SJSA1 (cell line): ENCODE results near the gene PRSS36. TPM values are rescaled to one million over a fixed set of nuclear protein-coding genes. Genes with fewer than 3 reads are reported as not detected.

Source experiments
- DNase-seq, 2 experiments: peaks; one replicate each; pipeline ENCODE4 v3.0.0-alpha.2; 2015 to 2020; ENCODE audit warnings: low spot score in 2 of 2, low read depth in 1 of 2
- H3K27ac ChIP-seq: fragments of 250-450 bp; sonication (Bioruptor Pico); 2 replicates; pipeline ENCODE4 v1.5.1; 2020; ENCODE audit warnings: mild to moderate bottlenecking, moderate library complexity
- H3K27me3 ChIP-seq: fragments of 250-450 bp; sonication (Bioruptor Pico); replicated peaks from 2 replicates; pipeline ENCODE4 v1.5.1; 2020; ENCODE audit warnings: mild to moderate bottlenecking, moderate library complexity
- H3K36me3 ChIP-seq: fragments of 250-450 bp; sonication (Bioruptor Pico); 2 replicates; pipeline ENCODE4 v1.5.1; 2020; ENCODE audit warnings: mild to moderate bottlenecking
- H3K4me1 ChIP-seq: fragments of 250-450 bp; sonication (Bioruptor Pico); replicated peaks from 2 replicates; pipeline ENCODE4 v1.6.1; 2021; ENCODE audit warnings: mild to moderate bottlenecking
- H3K4me3 ChIP-seq: fragments of 250-450 bp; sonication (Bioruptor Pico); 2 replicates; pipeline ENCODE4 v1.5.1; 2020; ENCODE audit warnings: mild to moderate bottlenecking
- H3K9me3 ChIP-seq: fragments of 250-450 bp; sonication (Bioruptor Pico); replicated peaks from 2 replicates; pipeline ENCODE4 v1.5.1; 2020; ENCODE audit warnings: mild to moderate bottlenecking
- total RNA-seq: library from RNA; depleted of rRNA; stranded (reverse); fragments of >200 nt; shearing (Covaris generic); gene quantifications from 2 replicates; pipeline ENCODE4 v1.2.3, GENCODE V29; 2014

Gene PRSS36
- total RNA-seq, 1 experiment from 2014 or later: 0.18 TPM

DNA sequence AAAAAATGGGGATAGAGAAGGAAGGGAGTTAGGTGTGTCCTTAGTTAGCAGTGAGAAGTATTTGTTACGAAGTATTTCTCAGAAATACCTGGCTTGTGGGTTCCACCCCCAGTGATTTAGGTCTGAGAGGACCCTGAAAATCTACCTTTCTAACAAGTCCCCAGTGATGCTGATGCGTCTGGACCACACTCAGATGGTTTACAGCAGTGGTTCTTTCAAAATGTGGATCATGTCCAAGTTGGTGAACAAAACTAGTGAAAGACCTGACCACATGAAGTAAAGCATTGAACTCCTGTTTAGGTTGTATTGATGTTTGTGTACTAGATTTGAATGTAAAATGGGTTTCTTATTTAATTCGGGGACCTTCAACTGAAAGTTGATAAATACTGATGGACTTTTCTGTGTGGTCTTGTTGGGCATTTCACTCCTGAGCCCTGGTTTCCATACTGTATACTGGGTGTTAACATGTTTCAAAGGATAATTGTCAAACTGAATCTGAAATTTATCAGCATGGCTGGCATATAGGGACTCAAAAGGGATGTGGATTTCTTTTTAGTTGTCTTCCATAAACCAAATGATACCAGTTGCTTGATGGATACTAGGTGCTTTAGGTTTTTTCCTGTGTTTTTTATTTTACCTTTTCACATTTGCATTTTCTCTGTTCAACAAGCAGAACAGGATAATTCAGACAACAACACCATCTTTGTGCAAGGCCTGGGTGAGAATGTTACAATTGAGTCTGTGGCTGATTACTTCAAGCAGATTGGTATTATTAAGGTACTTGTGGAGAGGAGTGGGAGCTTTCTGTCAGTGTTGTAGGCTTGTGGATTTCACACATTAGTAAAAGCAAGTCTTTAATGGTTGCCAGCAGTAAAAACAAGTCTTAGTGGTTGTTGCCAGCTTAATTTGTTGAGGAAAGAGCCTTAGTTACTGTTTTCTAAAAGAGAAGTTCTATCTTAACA is 38.9 kb upstream of the PRSS36 start:
- DNase-seq: no peak
- no peak overlapping the region for H3K4me3 ChIP-seq
- no peaks in the 10 kb centered on the region for H3K9me3 ChIP-seq
- peaks cover 100% of the 10 kb centered on the region for H3K36me3 ChIP-seq
- no peak overlapping the region for H3K27ac ChIP-seq
- peaks cover 3% of the 10 kb centered on the region; the same call in 1 of the 2 replicates for H3K4me1 ChIP-seq
- no peaks in the 10 kb centered on the region for H3K27me3 ChIP-seq

DNA sequence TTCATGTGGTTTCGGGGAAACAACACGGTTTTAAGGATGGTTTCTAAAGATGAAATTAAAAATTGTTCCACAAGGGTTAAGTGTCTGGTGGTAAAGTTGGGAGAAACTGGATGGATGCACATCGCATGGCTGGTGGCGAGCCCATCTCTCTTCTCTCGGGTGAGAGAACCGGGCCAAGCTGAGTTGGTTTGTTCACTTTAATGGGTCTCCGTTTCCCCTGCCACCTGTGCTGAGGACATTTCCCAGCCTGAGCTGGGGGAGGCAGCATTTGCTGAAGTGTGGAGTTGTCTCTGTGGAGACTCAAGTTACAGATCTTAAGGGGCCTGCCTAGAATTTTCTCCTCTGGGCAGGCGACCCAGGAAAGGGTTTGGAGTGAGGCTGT is 37.9 kb upstream of the PRSS36 start:
- Histone ChIP-seq H3K9me3 (no peaks in the 10 kb centered on the region), H3K36me3 (peaks cover 100% of the 10 kb centered on the region), H3K27ac (no peak overlapping the region), H3K27me3 (no peaks in the 10 kb centered on the region), H3K4me3 (no peak overlapping the region), H3K4me1 (peaks cover 10% of the 10 kb centered on the region)
- DNase-seq: no peak

DNA sequence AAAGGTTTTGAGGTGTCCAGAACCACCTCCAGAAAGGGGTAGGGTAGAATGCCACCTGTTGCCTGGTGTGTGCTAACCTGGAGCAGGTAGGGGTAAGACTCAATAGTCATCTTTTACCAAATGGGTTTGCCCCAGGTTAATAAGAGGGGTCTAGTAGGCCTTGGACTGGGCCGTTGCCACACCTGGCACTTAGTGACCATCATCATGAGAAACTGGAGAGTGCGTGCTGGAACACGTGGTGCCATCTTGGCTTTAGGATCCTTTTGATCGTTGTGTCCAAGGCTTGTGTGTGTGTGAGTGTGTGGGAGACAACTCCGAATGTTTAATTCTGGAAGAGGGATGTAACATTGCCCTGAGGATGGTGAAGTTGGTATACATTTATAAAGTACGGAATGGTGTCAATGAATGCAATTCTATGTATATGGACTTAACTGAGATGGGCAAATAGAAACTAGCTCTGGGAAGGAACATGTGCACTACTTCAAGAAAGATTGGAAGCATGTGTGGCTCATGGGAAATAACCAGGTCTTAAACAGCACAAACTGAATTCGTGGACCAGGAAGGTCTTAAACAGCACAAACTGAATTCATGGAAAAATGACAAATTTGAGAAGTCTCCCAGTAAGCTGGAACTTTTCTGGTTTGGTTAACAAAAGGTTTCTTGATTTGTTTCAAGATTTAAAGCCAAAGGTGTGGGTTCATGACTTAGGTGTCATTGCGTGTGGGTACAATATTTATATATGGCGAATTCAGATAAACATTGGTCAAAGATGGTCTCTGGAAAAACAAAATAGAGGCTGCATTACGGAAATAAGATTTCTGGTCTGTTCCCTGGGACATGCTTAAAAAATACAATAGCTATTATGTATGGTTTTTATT is 37.3 kb upstream of the PRSS36 start:
- Histone ChIP-seq H3K9me3 (no peaks in the 10 kb centered on the region), H3K4me3 (no peak overlapping the region), H3K27ac (no peak overlapping the region), H3K36me3 (peaks cover 100% of the 10 kb centered on the region), H3K4me1 (peaks cover 17% of the 10 kb centered on the region), H3K27me3 (no peaks in the 10 kb centered on the region)
- no peak for DNase-seq

DNA sequence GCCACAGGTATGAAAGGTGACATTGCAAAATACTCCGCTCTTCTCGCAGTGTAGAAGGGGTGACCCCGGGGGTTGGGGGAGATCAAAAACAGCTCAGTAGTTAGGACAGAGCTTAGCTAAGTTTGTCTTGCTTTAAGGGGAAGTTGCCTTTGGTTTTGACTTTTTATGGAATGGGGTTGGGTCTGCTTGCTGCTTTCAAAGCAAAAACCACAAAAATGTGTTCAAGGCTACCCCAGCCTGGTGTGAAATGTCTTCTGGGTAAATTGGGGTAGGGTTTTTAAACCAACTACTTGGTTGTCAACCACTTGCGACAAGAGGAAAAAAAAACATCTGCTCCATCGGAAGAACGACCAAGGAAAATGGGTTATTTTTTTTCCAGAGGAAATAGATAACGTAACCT is 36.3 kb upstream of the PRSS36 start:
- Histone ChIP-seq H3K27me3 (no peaks in the 10 kb centered on the region), H3K4me3 (no peak overlapping the region), H3K9me3 (no peaks in the 10 kb centered on the region), H3K27ac (no peak overlapping the region), H3K36me3 (peaks cover 100% of the 10 kb centered on the region), H3K4me1 (peaks cover 19% of the 10 kb centered on the region)
- no peak for DNase-seq

DNA sequence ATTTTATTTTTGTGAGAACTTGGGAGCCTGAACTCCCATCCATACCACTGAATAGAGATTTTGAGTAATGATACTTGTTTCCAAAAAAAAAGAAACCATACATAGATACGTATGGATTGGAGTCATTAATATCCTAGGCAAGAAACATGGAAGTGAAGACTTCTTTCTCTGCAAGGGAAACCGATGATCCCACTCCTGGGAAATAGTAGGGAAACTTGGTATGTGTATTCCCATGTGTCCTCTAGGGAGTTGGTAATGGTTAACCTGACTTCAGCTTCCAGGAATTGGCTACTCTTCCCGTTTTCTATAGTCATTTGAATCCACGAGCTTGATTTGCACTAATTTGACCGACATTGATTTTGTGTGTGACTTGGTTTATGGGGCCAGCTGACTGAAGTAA is 35.5 kb upstream of the PRSS36 start:
- H3K27me3 ChIP-seq: no peaks in the 10 kb centered on the region
- H3K4me3 ChIP-seq: no peak overlapping the region
- H3K4me1 ChIP-seq: peaks cover 19% of the 10 kb centered on the region
- H3K36me3 ChIP-seq: peaks cover 100% of the 10 kb centered on the region
- no peak overlapping the region for H3K27ac ChIP-seq
- no peaks in the 10 kb centered on the region for H3K9me3 ChIP-seq
- no peak for DNase-seq

DNA sequence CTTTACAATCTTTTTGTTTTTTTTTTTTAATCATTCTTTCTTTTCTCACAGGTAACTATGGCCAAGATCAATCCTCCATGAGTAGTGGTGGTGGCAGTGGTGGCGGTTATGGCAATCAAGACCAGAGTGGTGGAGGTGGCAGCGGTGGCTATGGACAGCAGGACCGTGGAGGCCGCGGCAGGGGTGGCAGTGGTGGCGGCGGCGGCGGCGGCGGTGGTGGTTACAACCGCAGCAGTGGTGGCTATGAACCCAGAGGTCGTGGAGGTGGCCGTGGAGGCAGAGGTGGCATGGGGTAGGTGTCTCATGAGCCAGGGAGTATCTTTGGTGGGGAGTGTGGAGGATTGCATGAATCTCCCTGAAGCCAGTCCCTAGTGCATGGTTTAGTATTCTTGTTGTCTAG is 35.0 kb upstream of the PRSS36 start:
- Histone ChIP-seq H3K4me3 (no peak overlapping the region), H3K4me1 (peaks cover 19% of the 10 kb centered on the region), H3K27me3 (no peaks in the 10 kb centered on the region), H3K9me3 (no peaks in the 10 kb centered on the region), H3K27ac (no peak overlapping the region), H3K36me3 (peaks cover 99% of the 10 kb centered on the region)
- DNase-seq: no peak

DNA sequence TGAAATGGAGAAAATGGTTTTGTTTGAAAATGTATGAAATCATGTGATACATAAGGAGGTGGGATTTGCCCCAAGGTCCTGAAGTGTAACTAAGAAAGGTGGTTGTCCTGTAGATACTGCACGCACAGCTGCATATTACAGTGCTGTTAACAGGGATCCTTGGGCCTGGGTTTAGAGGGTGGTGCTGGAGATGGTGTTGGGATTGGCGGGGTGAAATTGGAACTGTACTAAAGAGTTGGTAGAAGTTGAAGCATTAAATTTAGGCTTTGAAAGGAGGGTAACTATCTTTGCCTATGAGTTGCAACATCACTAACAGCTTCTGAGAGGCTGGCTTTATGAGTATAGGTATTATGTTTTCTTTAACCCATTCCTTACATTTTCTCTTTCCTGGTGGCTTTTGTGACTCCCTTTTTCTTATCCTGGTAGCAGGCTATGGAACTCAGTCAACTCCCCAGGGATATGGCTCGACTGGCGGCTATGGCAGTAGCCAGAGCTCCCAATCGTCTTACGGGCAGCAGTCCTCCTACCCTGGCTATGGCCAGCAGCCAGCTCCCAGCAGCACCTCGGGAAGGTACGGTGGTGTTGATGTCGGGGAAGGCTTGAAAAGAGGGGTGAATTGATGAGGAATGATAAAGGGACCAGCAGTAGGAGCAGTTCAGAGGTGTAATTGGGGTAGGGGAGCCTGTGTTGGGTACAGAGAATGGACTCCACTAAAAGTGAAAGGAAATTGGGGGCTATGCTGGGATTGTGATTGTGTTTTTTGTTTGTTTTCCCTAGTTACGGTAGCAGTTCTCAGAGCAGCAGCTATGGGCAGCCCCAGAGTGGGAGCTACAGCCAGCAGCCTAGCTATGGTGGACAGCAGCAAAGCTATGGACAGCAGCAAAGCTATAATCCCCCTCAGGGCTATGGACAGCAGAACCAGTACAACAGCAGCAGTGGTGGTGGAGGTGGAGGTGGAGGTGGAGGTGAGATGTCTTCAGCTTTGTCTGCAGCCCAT is 33.9 kb upstream of the PRSS36 start:
- no peaks in the 10 kb centered on the region for H3K27me3 ChIP-seq
- H3K4me1 ChIP-seq: peaks cover 25% of the 10 kb centered on the region
- H3K4me3 ChIP-seq: no peak overlapping the region
- peaks cover 88% of the 10 kb centered on the region for H3K36me3 ChIP-seq
- no peak overlapping the region for H3K27ac ChIP-seq
- no peak for DNase-seq
- H3K9me3 ChIP-seq: no peaks in the 10 kb centered on the region

DNA sequence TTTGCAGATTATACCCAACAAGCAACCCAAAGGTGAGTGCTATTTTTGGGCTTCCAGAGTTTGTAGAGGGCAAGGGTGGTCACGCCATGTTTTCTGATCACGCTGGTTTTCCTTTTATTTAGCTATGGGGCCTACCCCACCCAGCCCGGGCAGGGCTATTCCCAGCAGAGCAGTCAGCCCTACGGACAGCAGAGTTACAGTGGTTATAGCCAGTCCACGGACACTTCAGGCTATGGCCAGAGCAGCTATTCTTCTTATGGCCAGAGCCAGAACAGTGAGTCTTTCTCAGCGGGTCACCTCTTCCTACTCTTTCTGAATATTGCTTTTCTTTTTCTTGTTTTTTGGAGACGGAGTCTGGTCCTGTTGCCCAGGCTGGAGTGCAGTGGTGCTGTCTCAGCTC is 32.5 kb upstream of the PRSS36 start:
- Histone ChIP-seq H3K27ac (no peak overlapping the region), H3K9me3 (no peaks in the 10 kb centered on the region), H3K36me3 (peaks cover 74% of the 10 kb centered on the region), H3K4me3 (peak overlapping the region; percentile 87), H3K27me3 (no peaks in the 10 kb centered on the region), H3K4me1 (peaks cover 26% of the 10 kb centered on the region)
- DNase-seq: no peak

DNA sequence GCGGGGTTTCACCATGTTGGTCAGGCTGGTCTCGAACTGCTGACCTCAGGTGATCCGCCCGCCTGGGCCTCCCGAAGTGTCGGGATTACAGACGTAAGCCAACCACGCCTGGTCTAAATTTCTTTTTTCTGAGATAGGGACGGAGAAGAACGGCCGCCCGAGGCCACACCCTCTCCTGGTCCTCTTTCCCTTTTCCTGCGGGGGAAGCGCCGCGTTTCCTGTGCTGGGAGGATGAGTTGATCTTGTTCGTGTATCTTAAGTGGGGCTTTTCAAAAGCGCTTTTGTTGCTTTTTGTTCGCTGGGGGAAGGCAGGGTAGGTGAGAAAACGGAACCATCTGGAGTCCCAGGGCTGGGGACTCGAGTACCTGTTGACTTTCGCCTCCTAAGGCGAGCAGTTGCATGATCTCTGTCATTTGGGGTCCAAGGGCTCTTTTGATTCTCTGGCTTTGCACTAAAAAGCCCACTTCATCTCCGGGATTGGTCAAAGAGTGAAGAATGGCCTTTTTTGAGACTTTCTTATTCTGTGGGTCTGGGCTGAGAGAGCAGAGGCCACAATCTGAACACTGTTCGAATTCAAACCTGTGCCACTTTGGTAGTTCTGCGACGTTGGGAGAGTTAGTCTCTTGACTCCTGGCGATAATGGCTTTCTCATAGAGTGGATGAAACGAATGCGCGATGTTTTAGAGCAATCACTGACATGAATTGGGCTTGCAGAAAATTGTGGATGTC is 31.4 kb upstream of the PRSS36 start:
- DNase-seq: peak in 1 of 2 experiments; percentile 52
- Histone ChIP-seq H3K9me3 (no peaks in the 10 kb centered on the region), H3K4me1 (peaks cover 26% of the 10 kb centered on the region), H3K4me3 (peak overlapping the region; percentile 87), H3K27ac (peak overlapping the region; percentile 96), H3K36me3 (peaks cover 63% of the 10 kb centered on the region), H3K27me3 (no peaks in the 10 kb centered on the region)

DNA sequence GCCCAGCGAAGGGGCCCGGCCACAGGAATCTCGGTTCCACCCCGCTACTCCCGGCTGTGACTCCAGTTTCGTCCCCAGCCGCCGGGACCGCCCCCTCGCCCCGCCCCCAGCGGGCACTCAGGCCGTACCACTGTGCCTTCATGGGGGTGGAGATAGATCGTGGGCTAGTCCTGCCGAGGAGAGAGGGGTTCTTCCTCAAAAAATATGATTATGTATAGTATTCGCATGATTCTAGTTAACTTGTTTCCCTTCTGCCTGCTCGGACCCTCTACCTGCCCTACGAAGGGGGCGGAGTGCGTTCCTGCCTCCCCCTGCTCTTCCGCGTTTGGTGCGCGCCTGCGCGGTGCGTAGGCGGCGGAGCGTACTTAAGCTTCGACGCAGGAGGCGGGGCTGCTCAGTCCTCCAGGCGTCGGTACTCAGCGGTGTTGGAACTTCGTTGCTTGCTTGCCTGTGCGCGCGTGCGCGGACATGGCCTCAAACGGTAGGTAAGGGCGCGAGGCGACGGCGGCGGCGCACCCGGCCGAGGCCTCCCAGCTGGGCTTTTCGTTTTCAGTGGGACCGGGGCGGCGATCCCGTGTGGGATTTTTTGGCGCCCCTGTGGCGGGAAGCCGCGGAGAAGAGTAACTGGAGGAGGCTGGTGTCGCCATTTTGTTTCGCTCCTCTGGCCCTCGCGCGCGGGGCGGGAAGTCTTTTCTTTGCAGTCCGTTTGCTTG is 30.0 kb upstream of the PRSS36 start, which contains the start of gene FUS:
Gene FUS (plus strand): TSS at position 393 of the 713 bp plus-strand sequence. CDS start 76 bp downstream, at position 469.
- Histone ChIP-seq H3K4me3 (peak within 1 kb of the TSS; percentile 87), H3K36me3 (peaks cover 50% of the 10 kb centered on the region), H3K27me3 (no peaks in the 10 kb centered on the region), H3K4me1 (peaks cover 22% of the 10 kb centered on the region), H3K27ac (peak within 1 kb of the TSS; percentile 96), H3K9me3 (no peaks in the 10 kb centered on the region)
- peak; percentile 89 to 97 for DNase-seq

DNA sequence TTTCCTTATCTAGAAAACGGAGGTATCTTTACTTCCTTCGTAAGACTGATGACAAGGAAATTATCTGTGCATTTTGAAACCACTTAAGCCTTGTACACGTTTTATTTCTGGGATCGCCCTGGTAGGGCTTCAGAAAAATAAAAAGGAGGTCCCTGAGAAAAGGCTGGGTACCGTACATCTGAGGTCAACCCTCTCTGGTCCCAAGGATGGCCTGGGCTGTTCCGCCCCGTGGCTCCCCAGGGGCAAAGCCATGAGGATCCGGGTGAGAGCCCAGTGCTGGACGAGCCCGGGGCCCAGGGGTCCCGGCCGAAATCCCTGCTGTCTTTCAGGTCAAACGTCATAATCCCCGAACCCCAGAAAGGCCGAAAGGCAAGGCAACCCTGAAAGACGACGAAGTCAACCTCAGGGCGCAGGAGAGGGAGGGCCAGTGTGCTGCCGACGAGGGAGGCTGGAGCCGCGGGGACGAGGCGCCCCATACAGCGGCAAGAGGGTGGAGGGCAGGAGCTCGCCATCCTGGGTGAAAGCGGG is 29.4 kb upstream of the PRSS36 start:
- Histone ChIP-seq H3K27me3 (no peaks in the 10 kb centered on the region), H3K9me3 (no peaks in the 10 kb centered on the region), H3K4me3 (peak overlapping the region; percentile 87), H3K27ac (peak overlapping the region; percentile 96), H3K4me1 (peaks cover 22% of the 10 kb centered on the region), H3K36me3 (peaks cover 43% of the 10 kb centered on the region)
- no peak for DNase-seq

DNA sequence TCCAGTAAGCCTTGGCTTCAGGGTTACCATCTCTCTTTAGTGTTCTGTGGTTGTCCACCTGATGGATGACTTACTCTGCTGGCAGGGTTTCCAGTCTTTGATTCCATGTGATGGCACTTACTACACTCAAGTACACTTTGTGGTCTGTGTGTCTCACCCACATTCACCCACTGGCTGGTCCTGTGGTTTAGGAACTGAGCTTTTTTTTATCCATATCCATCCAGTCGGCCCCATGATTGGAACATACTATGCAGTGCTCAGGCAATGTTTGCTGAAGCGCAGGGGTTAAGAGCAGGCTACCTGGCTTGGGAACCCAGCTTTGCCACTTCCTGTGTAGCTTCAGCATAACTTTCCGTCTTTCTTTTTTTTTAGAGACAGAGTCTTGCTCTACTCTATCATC is 27.3 kb upstream of the PRSS36 start:
- no peak for DNase-seq

More for the DNA sequence above, 27.3 kb upstream of the PRSS36 start:
- H3K27ac ChIP-seq: no peak overlapping the region
- no peak overlapping the region for H3K4me3 ChIP-seq
- H3K27me3 ChIP-seq: no peaks in the 10 kb centered on the region
- peaks cover 9% of the 10 kb centered on the region for H3K4me1 ChIP-seq
- peaks cover 22% of the 10 kb centered on the region for H3K36me3 ChIP-seq
- H3K9me3 ChIP-seq: no peaks in the 10 kb centered on the region
